Mesenchymal stem cell (in vitro differentiated cells and primary cell): ENCODE results near the gene EPAS1.

Experiments
- DNase-seq: peaks from one replicate; pipeline ENCODE4 v3.0.0-alpha.2; 2013
- H2AFZ ChIP-seq: one replicate; pipeline ENCODE4 v1.6.1; 2013; ENCODE audit warnings: low read depth, mild to moderate bottlenecking, control low read depth, inconsistent platforms, low read length, moderate library complexity
- H2AK5ac ChIP-seq: 2 replicates; pipeline ENCODE4 v1.6.1; 2013; ENCODE audit warnings: low read length, moderate library complexity, mild to moderate bottlenecking, inconsistent platforms; ENCODE audit not compliant: severe bottlenecking
- H2BK120ac ChIP-seq: one replicate; pipeline ENCODE4 v1.6.1; 2013; ENCODE audit warnings: low read depth, mild to moderate bottlenecking, inconsistent platforms, low read length, moderate library complexity
- H2BK12ac ChIP-seq, 2 experiments: one replicate each; pipeline ENCODE4 v1.6.1; 2013; ENCODE audit warnings: inconsistent platforms in 2 of 2, low read length in 2 of 2, mild to moderate bottlenecking in 2 of 2, moderate library complexity in 2 of 2, control low read depth in 1 of 2
- H2BK15ac ChIP-seq: one replicate; pipeline ENCODE4 v1.6.1; 2013; ENCODE audit warnings: mild to moderate bottlenecking, low read depth, inconsistent platforms; ENCODE audit not compliant: poor library complexity, severe bottlenecking
- H2BK5ac ChIP-seq: 2 replicates; pipeline ENCODE4 v1.6.1; 2013; ENCODE audit warnings: low read depth, mild to moderate bottlenecking, low read length, control low read depth, inconsistent platforms; ENCODE audit not compliant: poor library complexity, severe bottlenecking
- H3K14ac ChIP-seq, 2 experiments: one replicate each; pipeline ENCODE4 v1.6.1; 2013; ENCODE audit warnings: inconsistent platforms in 2 of 2, low read length in 2 of 2, control low read depth in 1 of 2, mild to moderate bottlenecking in 1 of 2, moderate library complexity in 1 of 2
- H3K18ac ChIP-seq, 2 experiments: one replicate each; pipeline ENCODE4 v1.6.1; 2013; ENCODE audit warnings: inconsistent platforms in 2 of 2, low read length in 2 of 2, control low read depth in 1 of 2, low read depth in 1 of 2, mild to moderate bottlenecking in 1 of 2
- H3K23ac ChIP-seq, 2 experiments: one replicate each; pipeline ENCODE4 v1.6.1; 2013; ENCODE audit warnings: inconsistent platforms in 2 of 2, low read length in 2 of 2, mild to moderate bottlenecking in 2 of 2, moderate library complexity in 2 of 2, control low read depth in 1 of 2
- H3K27ac ChIP-seq: 2 replicates; pipeline ENCODE4 v1.5.1; 2013; ENCODE audit warnings: mild to moderate bottlenecking, moderate library complexity, low read length, control low read depth, inconsistent platforms; ENCODE audit not compliant: poor library complexity, severe bottlenecking
- H3K27me3 ChIP-seq, 2 experiments: 2 replicates each; pipeline versions ENCODE4 v1.6.1 to v1.7.0; 2013; ENCODE audit warnings: low read length in 2 of 2, mild to moderate bottlenecking in 2 of 2, moderate library complexity in 2 of 2, control low read depth in 1 of 2, inconsistent platforms in 1 of 2; ENCODE audit not compliant: control insufficient read depth in 1 of 2, insufficient read depth in 1 of 2
- H3K36me3 ChIP-seq, 2 experiments: 2 replicates each; pipeline versions ENCODE4 v1.6.1 to v1.7.0; 2013; ENCODE audit warnings: low read length in 2 of 2, control low read depth in 1 of 2, inconsistent platforms in 1 of 2, low read depth in 1 of 2, mild to moderate bottlenecking in 1 of 2; ENCODE audit not compliant: insufficient read depth in 2 of 2, control insufficient read depth in 1 of 2
- H3K4ac ChIP-seq, 2 experiments: one replicate each; pipeline ENCODE4 v1.6.1; 2013; ENCODE audit warnings: inconsistent platforms in 2 of 2, low read length in 2 of 2, mild to moderate bottlenecking in 2 of 2, moderate library complexity in 2 of 2, control low read depth in 1 of 2, low read depth in 1 of 2
- H3K4me1 ChIP-seq: 2 replicates; pipeline ENCODE4 v1.6.1; 2013; ENCODE audit warnings: low read depth, low read length, control low read depth; ENCODE audit not compliant: control insufficient read depth, insufficient read depth
- H3K4me2 ChIP-seq: 2 replicates; pipeline ENCODE4 v1.6.1; 2013; ENCODE audit warnings: low read length, mild to moderate bottlenecking, inconsistent platforms; ENCODE audit not compliant: poor library complexity, severe bottlenecking
- H3K4me3 ChIP-seq, 2 experiments: 2 replicates each; pipeline versions ENCODE4 v1.5.1 to v1.7.0; 2013; ENCODE audit warnings: low read length in 2 of 2, mild to moderate bottlenecking in 2 of 2, control low read depth in 1 of 2, low read depth in 1 of 2; ENCODE audit not compliant: insufficient read depth in 1 of 2
- H3K79me1 ChIP-seq: replicated peaks from 2 replicates; pipeline ENCODE4 v1.6.1; 2013; ENCODE audit warnings: mild to moderate bottlenecking, control low read depth, low read length, inconsistent platforms; ENCODE audit not compliant: poor library complexity, severe bottlenecking
- H3K9ac ChIP-seq: 2 replicates; pipeline ENCODE4 v1.7.0; 2013; ENCODE audit warnings: mild to moderate bottlenecking, low read length, moderate library complexity
- H3K9me3 ChIP-seq: 2 replicates; pipeline ENCODE4 v1.7.0; 2013; ENCODE audit warnings: mild to moderate bottlenecking, low read length; ENCODE audit not compliant: control insufficient read depth
- H4K8ac ChIP-seq: one replicate; pipeline ENCODE4 v1.6.1; 2013; ENCODE audit warnings: inconsistent platforms, mild to moderate bottlenecking, low read length, moderate library complexity
- H4K91ac ChIP-seq: one replicate; pipeline ENCODE4 v1.6.1; 2013; ENCODE audit warnings: mild to moderate bottlenecking, low read length, inconsistent platforms
- WGBS: methylation state at CpG from one replicate; pipeline ENCODE4 v1.1.7; 2013; ENCODE audit warnings: mixed read lengths; 5-methylcytosine and 5-hydroxymethylcytosine counted together

Gene EPAS1

GRCh38 chr2:46376586-46376985, 79.4 kb downstream of the EPAS1 start:
- Histone ChIP-seq H3K27ac (no peak overlapping the region), H3K4me1 (peaks cover 1% of the 10 kb centered on the region), H3K9ac (no peak overlapping the region), H3K27me3 (no peaks in the 10 kb centered on the region), H3K18ac (no peak overlapping the region), H3K4me2 (no peak overlapping the region), H2BK12ac (no peak overlapping the region), H2BK15ac (no peak overlapping the region), H2AFZ (no peak overlapping the region), H4K91ac (no peak overlapping the region), H3K79me1 (no peaks in the 10 kb centered on the region), H3K4me3 (no peak overlapping the region), H3K4ac (no peak overlapping the region), H3K36me3 (peaks cover 62 to 94% of the 10 kb centered on the region in 2 experiments), H2AK5ac (no peak overlapping the region), H2BK120ac (no peak overlapping the region), H3K9me3 (peaks cover 7% of the 10 kb centered on the region), H3K23ac (no peak overlapping the region), H2BK5ac (no peak overlapping the region), H4K8ac (no peak overlapping the region), H3K14ac (no peak overlapping the region)
- DNase-seq, result no peak
- WGBS, result 93% methylated on average over 6 of the region's 7 CpGs

- H3K23ac ChIP-seq, result no peak overlapping the region
- H3K4me2 ChIP-seq, result no peak overlapping the region
- WGBS, result 91% methylated on average over 12 of the region's 12 CpGs
- H3K4ac ChIP-seq, result no peak overlapping the region
- H3K14ac ChIP-seq, result no peak overlapping the region
- no peak overlapping the region for H3K4me3 ChIP-seq
- H2BK5ac ChIP-seq, result no peak overlapping the region
- H2BK15ac ChIP-seq, result peak overlapping the region; percentile 20
- no peak for DNase-seq
- H3K27me3 ChIP-seq, result no peaks in the 10 kb centered on the region
- no peak overlapping the region for H4K8ac ChIP-seq
- no peak overlapping the region for H2AK5ac ChIP-seq
- no peak overlapping the region for H2BK120ac ChIP-seq
- H3K9me3 ChIP-seq, result peaks cover 7% of the 10 kb centered on the region
- no peak overlapping the region for H2AFZ ChIP-seq
- H4K91ac ChIP-seq, result no peak overlapping the region
- no peak overlapping the region for H3K9ac ChIP-seq
- peaks cover 66 to 91% of the 10 kb centered on the region in 2 experiments for H3K36me3 ChIP-seq
- H3K18ac ChIP-seq, result peak overlapping the region in 1 of 2 experiments; percentile 48
- H3K79me1 ChIP-seq, result no peaks in the 10 kb centered on the region
- peaks cover 1% of the 10 kb centered on the region for H3K4me1 ChIP-seq
- no peak overlapping the region for H3K27ac ChIP-seq
- no peak overlapping the region for H2BK12ac ChIP-seq
Measured at GRCh38 chr2:46377101-46377581, 79.9 kb downstream of the EPAS1 start.

GRCh38 chr2:46377666-46378560, 80.7 kb downstream of the EPAS1 start:
- H3K9me3 ChIP-seq, result peaks cover 4% of the 10 kb centered on the region
- no peak overlapping the region for H3K4me2 ChIP-seq
- no peak overlapping the region for H3K4me3 ChIP-seq
- H2BK15ac ChIP-seq, result no peak overlapping the region
- no peak overlapping the region for H2BK5ac ChIP-seq
- H2AFZ ChIP-seq, result no peak overlapping the region
- H4K91ac ChIP-seq, result no peak overlapping the region
- H4K8ac ChIP-seq, result no peak overlapping the region
- no peaks in the 10 kb centered on the region for H3K27me3 ChIP-seq
- peak overlapping the region in 1 of 2 experiments; percentile 5 for H3K14ac ChIP-seq
- no peak overlapping the region for H3K27ac ChIP-seq
- H3K36me3 ChIP-seq, result peaks cover 72 to 91% of the 10 kb centered on the region in 2 experiments
- H2AK5ac ChIP-seq, result no peak overlapping the region
- WGBS, result 92% methylated on average over 16 of the region's 16 CpGs
- H3K4me1 ChIP-seq, result peaks cover 1% of the 10 kb centered on the region
- H3K23ac ChIP-seq, result peak overlapping the region in 1 of 2 experiments; percentile 60
- no peak for DNase-seq
- peak overlapping the region in 1 of 2 experiments; percentile 6 for H3K18ac ChIP-seq
- peak overlapping the region in 1 of 2 experiments; percentile 80 for H2BK12ac ChIP-seq
- no peak overlapping the region for H3K4ac ChIP-seq
- H3K79me1 ChIP-seq, result no peaks in the 10 kb centered on the region
- no peak overlapping the region for H3K9ac ChIP-seq
- no peak overlapping the region for H2BK120ac ChIP-seq

- Histone ChIP-seq H2BK120ac (no peak overlapping the region), H3K4ac (no peak overlapping the region), H3K23ac (no peak overlapping the region), H4K91ac (no peak overlapping the region), H3K9ac (no peak overlapping the region), H2AK5ac (no peak overlapping the region), H3K9me3 (no peaks in the 10 kb centered on the region), H3K4me3 (no peak overlapping the region), H3K4me2 (no peak overlapping the region), H3K27me3 (no peaks in the 10 kb centered on the region), H3K4me1 (peaks cover 1% of the 10 kb centered on the region), H3K14ac (no peak overlapping the region), H2AFZ (no peak overlapping the region), H4K8ac (peak overlapping the region; percentile 58), H2BK12ac (peak overlapping the region; percentile 8 to 30), H3K27ac (no peak overlapping the region), H3K36me3 (peaks cover 76 to 91% of the 10 kb centered on the region in 2 experiments), H3K79me1 (no peaks in the 10 kb centered on the region), H2BK15ac (no peak overlapping the region), H3K18ac (no peak overlapping the region), H2BK5ac (no peak overlapping the region)
- WGBS, result 79% methylated on average over 3 of the region's 3 CpGs
- DNase-seq, result no peak
Measured at GRCh38 chr2:46378616-46379015, 81.4 kb downstream of the EPAS1 start.
